SK-N-DZ (cell line): ENCODE results near the gene ATF7IP.

ENCODE experiments used
- DNase-seq: peaks from one replicate; pipeline ENCODE4 v3.0.0-alpha.2; 2015; ENCODE audit warnings: low spot score

Gene ATF7IP

DNA sequence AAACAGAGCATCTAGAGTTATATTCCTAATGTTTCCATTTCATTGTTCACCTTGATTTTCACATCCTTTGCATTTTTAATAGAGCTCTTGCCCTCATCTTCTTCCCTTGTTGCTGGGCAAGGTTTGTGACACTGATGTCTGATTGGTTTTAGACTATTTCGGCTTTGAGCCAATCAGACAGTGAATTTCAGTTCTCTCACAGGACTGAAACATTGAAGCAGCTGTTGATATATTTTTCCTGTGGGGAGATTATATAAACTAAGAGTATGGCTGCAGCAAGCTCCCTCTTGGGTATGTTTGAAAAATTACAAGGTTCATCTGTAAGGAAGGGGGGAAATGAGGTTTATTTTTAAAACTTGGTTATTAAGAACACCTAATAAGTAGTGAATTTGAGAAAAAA, 51.2 kb downstream of the ATF7IP start:
- peak; percentile 88 for DNase-seq

DNA sequence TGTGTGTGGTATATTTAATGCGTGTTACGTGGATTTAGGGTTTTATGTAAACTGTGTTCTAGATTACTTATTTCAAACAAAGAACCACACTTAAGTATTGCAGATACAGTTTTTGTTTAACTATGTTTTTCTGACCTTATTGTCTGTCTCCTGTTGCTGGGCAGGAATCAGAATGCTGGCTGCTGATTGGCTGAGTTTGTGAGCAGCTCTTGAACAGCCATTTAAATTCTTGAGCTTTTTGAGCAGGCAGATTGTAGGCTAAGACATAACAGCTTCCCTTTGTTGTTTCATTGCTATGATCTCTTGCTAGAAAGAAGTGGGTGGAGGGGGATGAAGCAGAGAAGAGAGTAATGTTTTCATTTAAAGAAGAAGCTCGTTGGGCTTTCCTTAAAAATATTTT, 52.2 kb downstream of the ATF7IP start:
- peak; percentile 86 for DNase-seq

DNA sequence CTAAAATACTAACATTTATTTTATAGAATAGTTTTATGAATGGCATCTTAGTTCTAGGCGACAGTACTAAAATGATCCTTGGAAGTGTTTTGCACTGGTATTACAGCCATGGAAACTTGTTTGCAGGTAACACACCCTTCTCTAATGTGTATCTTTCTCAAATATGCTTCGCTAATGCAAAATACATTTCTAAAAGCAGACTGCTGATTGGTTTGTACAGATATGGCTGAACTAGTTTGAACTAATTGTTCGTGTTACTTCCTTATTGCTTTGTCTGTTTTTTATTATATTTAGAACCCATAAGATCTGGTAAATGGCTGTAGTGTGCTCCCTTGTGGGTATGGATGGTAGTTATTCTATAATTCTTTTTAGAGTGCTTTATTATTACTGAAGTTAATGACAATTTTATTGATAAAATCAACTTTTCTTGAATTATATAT, 53.0 kb downstream of the ATF7IP start:
- DNase-seq = peak; percentile 29

DNA sequence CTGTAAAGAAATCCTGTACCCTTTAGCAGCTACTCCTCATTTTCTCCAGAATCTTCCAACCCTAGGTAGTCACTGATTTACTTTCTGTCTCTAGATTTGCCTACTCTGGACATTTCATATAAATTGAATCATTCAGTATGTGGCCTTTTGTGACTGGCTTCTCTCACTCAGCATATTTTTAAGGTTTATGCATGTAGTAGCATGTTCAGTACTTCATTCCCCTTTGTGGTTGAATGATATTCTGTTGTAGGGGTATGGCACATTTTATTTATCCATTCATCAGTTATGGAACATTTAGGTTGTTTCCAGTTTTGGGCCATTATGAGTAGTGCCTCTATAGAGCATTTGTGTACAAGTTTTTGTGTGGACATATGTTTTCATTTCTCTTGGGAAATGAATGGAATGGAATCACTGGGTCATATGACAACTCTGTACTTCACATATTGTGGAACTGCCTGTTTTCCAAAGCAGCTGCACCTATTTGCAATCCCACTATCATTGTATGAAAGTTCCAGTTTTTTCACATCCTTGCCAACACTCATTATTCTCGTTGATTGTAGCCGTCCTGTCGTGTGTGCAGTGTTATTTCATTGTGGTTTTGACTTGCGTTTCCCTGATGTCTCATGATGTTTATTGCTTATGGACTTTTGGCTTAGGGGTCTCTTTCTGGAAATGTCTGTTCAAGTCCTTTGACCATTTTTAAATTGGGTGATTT, 57.2 kb downstream of the ATF7IP start:
- DNase-seq = no peak

DNA sequence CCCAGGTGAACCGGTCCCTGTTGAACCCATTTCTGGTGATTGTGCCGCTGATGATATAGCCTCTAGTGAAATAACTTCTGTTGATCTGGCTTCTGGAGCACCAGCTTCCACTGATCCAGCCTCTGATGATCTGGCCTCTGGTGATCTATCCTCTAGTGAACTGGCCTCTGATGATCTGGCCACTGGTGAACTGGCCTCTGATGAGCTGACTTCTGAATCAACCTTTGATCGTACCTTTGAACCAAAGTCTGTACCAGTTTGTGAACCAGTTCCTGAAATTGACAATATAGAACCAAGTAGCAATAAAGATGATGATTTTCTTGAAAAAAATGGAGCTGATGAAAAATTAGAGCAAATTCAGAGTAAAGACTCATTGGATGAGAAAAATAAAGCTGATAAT, 59.1 kb downstream of the ATF7IP start:
- no peak for DNase-seq

DNA sequence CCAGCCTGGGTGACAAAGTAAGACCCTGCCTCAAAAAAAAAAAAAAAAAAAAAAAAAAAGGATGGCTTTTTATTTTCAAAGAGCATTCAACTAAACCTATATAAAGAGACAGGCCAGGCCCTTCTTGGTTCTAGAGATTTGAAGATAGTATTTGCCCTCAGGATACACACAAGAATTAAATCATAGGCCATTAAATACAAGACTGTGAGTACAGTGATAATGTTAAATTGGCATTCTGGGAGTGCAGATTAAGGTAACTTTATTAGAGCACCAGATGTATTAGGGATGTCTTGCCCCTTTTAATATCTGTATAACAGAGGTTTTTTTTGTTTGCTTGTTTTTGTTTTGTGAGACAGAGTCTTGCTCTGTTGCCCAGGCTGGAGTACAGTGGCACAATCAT, 61.3 kb downstream of the ATF7IP start:
- peak; percentile 83 for DNase-seq

DNA sequence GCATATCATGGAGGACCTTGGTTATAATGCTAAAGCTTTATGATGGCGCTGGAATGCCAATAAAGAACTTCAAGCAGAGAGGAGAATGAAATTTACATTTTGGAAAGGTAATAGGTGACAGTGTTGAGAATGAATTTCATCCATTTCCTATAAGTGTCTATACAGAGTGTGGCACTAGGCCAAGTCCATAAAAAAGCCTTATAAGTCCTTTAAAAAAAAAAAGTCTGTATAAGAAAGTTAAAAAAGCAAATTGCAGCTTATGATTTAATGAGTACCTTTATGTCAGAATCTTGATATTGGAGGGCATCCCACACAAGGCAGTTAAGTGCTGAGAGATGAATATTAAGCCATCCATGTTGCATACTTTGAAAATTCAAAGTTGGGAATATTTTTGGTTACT, 62.4 kb downstream of the ATF7IP start:
- no peak for DNase-seq

DNA sequence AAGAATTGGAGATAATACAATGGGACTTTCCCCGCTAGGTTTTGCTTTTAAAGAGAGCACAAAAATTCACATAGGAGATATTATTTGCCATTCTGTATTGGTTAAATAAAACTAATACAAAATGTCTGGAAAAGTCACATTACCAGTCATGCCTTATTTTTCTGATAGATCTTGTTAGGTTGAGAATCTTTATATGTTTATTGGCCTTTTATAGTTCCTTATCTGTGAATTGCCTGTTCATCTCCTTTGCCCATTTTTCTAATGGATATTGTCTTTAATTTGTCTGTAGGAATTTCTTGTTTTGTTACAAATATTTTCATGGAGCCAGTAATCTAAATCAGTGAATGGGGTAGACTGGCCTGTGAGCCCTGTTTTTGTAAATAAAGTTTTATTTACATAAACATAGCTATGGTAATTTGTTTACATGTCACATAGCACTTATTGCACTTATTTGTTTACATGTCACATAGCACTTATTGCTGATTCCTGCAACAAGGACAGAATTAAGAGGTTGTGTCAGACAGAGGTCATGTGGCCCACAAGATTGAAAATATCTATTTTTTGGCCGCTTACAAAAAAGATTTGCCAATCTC, 65.0 kb downstream of the ATF7IP start:
- no peak for DNase-seq

DNA sequence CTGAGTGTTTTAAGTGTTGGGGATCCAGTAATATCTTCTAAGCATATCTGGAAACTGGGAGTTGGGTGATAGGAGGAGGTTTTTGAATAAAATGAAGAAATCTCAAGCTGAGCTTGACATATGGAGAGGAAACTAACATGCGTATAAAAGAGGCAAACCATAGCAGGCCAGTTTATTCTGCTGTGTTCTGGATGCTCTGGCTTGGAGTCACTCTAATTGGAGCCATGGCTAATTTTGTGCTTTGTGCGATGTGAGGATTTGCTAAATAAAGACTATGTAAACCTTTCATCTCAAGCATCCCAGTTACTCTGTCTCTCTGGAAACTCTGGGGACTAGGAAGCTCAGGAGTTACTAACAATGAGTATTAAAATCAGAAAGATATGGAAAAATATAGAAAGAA, 66.5 kb downstream of the ATF7IP start:
- no peak for DNase-seq

DNA sequence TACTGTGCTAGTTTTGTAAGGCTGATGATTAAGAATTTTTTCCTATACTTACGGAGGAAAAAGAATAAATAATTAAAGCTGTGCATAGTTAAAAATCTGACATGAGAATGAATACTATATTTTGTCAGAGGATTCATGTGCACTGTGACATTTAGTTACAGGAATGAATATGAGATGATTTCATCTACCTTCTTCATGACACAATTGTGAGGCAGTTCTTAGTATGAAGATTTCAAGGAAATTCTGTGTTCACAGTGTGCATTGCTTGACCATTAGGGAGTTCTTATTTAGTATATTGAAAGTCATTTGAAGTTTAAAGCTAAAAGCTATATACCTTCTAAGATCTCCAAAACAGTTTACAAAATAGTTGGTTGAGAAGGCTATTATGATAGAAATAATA, 70.1 kb downstream of the ATF7IP start:
- no peak for DNase-seq

DNA sequence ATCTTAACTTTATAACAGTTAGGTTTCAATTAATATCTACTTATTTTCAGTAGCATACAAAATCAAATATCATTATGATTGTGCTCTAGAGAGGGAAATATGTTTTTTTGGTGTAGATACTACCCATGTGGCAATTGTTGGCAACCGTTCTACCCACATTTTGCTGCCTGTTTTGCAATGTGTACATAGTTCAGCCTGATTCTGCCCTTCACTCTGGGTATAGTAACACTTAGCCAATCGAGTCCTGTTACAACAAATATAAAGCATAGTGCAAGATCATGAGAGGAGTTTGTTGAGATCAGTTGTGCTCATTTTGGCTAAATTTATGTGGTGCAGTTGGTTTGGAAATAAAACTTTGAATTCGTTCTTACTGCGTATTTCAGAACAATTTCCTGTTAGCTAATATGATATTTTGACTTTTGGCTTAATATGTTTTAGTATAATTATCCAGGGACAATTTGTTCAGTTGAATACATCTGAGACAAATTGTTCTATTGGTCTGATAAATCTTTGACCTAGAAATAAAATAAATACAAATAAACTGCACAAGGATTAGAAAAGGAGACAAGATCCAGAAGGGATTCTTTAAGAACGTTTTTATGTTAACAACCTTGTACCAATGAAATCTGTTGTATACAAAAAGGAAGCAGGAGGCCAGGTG, 76.9 kb downstream of the ATF7IP start:
- no peak for DNase-seq

DNA sequence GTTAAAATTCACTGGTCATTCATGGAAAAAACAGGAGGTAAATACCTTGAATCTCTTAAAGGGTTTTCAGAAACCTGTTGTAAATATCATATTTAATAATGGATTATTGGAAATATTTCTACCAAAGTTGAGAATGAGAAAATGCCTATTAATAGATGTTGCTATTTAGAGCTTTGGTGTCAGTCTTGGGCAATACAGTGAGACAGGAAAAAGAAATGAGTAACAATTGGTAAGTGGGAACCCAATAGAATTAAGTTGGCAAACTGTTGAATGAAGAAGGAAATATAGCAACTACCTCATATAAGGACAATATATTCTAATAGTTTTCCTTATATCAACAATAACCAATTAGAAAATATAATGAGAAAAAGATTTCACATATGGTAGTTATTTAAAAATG, 78.0 kb downstream of the ATF7IP start:
- DNase-seq = no peak

DNA sequence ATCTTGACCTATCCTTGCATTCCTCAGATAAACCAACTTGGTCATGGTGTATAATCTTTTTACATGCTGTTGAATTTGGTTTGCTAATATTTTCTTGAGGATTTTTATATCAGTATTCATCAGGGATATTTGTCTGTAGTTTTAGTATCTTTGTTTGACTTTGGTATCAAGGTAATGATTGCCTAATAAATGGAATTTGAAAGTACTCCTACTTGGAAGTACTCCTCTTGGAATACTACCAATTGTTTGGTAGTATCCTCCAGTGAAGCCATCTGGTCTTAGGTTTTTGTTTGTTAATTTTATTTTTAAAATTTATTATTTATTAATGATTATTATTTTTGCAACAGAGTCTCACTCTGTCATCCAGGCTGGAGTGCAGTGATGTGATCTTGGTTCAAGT, 85.0 kb downstream of the ATF7IP start:
- no peak for DNase-seq

DNA sequence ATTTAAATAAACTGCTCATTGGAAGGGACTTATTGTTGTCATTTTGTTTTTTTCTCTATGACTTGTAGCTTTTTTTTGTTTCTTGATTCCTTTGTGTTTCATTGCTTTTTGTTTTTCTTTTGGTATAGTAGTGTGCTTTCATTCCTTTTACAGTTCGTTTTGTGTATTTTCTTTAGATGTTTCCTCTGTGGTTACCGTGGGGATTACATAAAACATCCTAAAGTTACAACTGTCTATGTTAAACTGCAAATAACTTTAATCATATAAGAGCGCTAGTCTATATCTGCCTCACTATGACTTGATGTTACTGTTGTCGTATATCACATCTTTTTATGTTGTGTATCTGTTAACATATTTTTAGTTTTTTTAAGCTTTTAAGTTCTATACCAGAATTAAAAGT, 86.9 kb downstream of the ATF7IP start:
- no peak for DNase-seq

DNA sequence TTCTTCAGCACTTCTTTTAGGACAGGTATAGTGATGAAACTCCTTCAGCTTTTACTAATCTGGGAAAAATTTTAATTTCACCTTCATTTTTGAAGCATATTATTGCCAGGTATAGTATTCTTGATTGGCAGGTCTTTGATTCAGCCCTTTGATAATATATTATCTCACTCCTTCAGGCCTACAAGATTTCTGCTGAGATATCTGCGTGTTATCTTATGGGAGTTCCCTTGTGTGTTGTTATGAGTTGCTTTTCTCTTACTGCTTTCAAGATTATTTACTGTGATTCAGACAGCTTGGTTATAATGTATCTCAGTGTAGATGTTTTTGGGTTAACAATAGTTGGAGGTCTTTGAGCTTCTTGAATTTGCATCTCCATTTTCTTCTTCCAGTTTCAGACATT, 87.4 kb downstream of the ATF7IP start:
- DNase-seq = no peak

DNA sequence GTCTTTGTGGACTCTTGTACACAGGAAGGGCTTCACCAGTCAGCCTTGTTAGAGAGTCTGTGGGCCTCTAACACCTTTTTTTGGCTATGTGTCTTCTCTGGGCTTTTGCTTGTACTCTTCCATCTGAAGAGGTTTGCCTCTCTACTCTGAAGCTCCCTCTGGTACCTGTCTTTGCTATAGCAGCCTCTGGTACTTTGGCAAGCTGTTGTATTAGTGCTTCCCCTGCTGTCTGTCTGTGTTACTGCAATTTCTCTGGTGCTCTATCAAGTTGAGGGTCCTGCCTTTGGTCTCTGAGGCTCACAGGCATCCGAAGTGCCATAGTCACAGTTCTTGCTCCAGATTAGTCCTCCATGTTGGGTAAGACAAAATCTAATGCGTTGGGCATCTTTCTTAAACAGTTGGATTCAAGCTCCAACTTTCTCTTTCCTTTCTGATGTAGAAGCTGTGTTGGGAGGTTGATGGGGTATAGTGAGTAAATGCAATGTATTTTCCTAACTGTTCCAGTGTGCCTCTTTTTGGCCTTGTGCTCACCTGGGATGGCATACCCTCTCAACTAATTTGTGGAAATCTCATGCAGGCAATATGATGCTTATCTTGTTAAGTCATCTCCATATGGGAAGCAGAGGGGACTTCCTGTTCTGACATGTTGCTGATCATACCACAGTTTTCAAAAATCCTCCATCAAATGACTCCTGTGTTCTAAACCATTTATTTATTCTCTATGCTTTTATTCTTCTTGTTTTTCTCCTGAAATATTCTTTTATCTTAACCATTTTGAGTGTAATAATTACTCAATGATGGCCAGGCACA, 88.8 kb downstream of the ATF7IP start:
- peak; percentile 79 for DNase-seq

DNA sequence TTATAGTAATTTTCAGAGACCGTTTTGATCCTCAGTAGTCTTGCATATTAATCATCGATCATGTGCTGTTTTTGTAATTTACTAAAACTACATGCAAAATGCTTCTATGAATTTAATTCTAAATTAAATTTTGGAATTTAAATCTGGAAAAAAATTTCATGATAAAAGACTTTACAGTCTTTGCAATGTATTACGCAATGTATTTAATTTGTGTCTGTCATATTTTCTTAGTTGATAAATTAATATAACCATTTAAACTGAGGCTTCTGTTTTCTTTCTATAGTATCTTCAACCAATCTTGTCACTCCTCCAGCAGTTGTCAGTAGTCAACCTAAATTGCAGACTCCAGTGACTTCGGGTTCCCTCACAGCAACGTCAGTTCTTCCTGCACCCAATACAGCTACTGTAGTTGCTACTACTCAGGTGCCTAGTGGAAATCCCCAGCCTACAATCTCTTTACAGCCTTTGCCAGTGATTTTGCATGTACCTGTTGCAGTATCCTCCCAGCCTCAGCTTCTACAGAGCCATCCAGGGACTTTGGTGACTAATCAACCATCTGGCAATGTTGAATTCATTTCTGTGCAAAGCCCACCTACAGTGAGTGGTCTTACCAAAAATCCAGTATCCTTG, 94.8 kb downstream of the ATF7IP start:
- no peak for DNase-seq

DNA sequence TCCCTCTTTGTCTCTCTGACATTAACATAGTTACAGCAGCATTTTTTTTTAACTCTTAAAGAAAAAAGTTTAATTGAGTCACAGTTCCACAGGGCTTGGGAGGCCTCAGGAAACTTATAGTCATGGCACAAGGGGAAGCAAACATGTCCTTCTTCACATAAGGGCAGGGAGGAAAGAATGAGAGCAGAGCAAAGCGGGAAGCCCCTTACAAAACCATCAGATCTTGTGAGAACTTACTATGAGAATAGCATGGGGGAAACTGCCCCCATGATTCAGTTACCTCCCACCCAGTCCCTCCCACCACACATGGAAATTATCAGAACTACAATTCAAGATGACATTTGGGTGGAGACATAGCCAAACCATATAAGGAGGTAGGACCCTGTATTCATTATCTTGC, 106.0 kb downstream of the ATF7IP start:
- no peak for DNase-seq

DNA sequence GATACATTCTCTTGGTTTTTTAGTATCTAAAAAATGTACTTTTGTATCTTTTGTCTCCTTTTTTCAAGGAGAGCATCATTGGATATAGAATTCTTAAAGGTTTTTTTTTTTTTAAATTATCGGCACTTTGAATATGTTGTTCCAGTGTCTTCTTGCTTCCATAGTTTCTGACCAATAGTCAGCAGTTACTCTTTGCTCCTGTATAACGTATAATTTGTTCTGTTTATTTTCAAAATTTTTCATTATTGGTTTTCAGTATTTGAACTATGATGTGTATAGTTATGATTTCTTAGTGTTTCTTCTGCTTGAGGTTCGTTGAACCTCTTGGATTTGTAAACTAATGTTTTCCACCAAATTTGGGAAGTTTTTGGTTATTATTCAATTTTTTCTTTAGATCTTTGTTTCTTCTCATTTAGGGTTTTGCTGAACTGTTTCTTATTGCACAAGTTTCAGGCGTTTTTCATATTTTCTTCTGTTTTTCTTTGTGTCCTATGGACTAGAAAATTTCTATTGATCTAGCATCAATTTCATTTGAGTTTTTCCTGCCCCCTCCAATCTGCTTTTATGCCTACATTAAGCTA, 108.3 kb downstream of the ATF7IP start:
- peak; percentile 20 for DNase-seq

DNA sequence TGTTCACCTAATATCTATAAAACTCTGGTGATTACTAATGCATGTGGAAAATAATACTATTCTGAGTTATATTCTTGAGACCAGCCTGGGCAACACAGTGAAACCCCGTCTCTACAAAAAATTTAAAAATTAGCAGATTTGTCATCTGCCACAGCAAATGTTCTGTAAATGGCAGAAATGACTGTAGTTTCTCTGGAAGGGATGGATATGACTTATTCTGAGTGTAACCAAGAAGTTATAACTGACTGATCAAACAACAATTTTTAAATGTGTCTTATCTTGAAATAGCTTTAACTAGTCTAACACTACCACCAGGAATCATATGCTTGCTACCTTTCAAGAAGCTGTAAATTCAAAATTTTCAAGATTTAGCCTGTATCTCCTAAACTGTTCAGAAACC, 113.5 kb downstream of the ATF7IP start:
- DNase-seq = no peak

DNA sequence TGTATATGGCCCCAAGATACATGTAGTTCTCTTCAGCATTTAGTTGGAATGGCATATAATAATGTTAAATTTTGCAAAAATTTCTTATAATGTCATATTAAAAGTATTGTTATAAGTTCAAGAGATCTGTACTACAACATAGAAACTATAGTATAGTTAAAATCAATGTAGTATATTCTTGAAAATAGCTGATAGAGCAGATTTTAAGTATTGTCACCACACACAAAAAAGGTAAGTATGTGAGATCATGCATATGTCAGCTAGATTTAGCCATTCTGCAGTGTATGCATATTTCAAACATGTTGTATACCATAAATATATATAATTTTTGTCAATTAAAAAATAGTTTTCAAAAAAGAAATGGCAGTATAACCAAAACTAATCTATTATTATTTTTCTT, 115.7 kb downstream of the ATF7IP start:
- no peak for DNase-seq
